HG03521 (cell line): ENCODE results near the gene MELTF.
A peak's percentile ranks its signal among the peaks of the same experiment; 100 is the strongest.

Experiments used
- ATAC-seq: cut with Tn5 transposase; IDR thresholded peaks from one replicate; pipeline ENCODE4 v1.9.1; 2021; ENCODE audit warnings: mild to moderate bottlenecking, moderate library complexity; ENCODE audit not compliant: unreplicated experiment

MELTF gene

DNA sequence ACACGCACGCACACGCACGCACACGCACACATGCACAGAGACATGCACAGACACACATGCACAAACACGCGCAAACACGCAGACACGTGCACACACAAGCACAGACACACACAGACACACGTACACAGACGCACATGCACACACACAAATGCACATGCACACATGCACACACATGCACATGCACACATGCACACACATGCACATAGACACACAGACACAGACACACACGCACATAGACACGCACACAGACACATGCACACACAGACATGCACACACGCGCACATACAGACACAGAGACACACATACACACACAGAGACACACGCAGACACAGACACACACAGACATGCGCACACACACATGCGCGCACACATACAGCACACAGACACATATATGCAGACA, 34.6 kb downstream of the MELTF start:
- ATAC-seq = no peak

DNA sequence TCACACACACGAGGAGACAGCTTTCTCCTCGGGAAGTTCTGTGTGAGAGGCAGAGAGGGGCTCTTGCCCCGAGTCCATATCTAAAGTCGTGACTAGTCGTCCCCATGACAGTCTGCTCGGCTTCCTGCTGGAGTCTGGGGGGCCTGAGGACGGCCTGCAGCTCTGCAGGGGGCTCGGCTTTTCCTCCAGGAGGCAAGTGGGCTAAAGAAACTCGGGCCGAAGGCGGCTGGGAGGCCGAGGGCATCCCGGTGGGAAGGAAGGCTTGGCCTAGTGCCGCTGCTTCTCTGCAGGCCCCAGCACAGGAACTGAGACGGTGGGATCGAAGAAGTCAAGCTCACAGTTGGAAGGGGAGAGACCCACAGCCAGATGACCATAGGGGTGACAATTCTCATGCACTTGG, 35.6 kb downstream of the MELTF start:
- ATAC-seq = no peak

DNA sequence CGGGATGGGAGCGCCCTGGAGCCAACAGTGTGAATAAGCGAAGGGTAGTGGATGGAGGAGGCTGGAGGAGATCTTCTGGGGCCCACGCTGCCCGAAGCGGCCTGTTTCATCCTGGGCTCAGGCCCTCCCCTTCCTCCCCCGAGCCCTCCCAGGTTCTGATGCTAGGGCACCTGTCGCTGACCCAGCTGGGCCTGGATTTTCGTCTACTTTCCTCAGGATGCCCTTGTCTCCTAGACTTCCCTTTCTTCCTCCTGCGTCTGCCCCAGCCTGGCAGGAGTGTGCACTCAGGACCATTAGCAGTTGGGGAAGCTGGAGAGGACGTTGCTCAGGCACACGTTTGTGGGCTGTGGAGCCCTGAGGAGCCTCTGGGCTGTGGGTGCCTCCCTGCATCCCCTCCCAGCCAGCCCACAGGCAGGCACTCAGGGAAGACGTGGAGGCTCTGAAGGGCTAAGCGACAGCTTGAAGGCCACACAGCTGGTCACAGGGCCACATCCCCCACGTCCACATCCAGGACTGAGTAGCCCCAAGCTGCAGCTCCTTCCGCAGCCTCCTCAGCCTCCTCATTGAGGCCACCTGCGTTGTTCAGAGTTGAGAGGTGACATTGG, 37.1 kb downstream of the MELTF start:
- no peak for ATAC-seq

DNA sequence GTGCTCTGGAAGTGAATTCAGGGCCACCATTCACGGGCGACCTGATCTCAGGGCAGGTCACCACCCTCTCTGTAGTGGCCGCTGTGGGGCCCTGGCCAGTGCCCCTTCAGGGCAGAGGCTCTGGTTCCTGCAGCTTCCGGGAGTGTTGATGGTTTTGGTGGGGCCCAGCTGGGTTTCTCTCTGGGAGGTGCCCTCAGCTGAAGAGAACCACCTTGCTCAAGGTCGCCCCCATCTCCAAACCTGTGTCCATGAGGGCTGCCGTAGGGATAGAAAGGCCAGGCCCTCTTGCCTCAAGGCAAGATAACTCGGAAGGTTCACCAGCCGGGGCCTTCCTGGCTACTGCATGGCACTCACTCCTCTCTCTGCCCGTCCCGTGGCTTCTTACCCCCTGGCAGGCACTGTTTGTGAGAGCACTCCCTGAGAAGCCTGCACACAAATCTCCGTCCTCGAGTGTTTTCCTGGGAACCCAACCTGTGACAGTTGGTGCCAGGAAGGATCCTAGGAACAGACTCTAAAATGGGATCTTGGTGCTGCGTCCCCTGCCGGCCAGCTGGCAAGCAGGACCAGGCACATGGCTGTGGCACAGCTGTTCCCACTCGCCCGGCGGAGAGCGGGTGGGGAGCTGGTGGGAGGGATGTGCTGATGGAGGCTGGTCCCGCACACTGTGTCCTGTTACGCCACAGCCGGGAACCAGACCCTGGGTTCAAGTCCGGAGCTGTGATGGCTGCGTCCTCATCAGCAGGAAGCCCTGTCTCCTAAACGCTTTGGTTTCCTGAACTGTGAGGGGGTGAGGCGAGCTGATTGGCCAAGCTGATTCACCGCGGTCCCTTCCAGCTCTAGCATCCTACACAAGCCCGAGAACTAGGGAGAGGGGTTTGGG, 37.8 kb downstream of the MELTF start:
- no peak for ATAC-seq

DNA sequence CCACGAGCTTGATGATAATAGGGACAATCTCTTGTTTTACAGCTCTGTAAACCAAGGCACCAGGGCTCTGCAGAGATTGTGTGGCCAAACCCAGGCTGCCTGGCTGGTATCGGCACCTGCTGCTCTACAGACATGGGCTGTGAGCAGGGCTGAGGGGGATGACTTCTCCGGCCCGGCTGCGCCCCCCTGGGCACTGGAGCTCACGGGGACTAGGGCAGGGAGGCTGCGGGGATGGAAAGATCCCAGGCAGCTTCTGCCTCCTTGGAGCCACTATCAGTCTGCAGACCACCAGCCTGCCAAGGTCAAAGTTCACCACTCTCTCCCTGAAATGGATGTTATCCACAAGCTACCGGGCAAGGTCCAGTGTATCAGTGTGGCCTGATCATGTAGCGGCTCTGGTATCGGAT, 39.0 kb downstream of the MELTF start:
- ATAC-seq = no peak

DNA sequence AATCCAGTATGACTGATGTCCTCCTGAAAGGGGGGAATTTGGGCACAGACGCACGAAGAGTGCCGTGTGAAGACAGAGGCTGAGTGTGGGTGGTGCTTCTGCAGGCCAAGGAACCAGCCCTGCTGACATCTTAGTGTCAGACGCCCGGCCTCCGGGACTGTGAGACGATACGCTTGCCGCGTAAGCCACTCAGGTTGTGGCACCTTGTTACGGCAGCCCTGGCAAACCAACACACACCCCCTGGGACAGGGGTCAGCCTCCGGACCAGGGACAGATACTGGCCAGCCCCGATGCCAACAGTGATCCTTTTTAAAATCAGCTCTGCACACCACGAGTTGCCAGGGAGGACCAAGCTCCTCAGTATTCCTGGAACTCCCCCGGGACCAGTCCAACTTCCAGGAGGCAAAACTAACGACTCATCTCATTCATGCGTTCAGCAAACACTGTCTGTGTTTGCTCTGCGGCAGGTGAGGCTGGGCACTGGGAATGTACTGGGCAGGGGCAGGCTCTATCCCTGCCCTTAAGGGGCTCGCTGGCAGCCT, 39.8 kb downstream of the MELTF start:
- ATAC-seq = no peak

DNA sequence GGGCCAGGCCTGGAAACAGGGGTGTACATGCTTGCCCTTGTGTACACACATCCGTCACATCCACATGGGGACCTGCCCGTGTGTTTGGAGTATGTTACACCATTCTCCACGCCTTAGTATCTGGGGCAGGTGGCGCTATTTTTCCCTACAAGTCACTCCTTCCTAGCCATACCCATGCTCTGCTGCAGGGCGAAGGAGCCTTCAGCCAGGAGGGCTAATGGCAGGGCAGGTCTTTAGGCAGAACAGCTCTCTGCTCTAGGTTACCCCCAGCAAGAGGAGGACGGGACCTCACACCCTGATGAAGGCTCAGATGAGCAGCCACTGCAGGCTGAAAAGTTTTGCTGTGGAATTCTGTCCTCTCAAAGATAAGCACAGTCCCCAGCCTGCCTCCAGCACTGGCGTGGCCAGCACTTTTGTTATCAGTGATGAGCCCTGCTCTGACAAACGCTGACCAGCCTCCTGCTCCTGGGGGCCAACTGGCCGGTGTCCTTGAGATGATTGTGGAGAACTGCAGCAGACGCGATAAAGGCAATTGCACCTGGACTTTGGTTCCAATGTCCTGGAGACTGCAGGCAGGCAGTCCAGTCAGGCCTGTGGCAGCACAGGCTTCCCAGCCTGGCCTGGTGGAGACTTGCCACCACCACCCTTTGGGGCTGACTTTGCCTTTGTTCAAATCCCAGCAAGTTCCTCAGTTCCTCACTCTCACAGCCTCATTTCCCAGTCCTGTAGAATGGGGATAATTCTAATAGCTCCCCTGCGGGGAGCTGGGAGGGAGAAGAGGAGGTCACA, 41.2 kb downstream of the MELTF start:
- no peak for ATAC-seq

DNA sequence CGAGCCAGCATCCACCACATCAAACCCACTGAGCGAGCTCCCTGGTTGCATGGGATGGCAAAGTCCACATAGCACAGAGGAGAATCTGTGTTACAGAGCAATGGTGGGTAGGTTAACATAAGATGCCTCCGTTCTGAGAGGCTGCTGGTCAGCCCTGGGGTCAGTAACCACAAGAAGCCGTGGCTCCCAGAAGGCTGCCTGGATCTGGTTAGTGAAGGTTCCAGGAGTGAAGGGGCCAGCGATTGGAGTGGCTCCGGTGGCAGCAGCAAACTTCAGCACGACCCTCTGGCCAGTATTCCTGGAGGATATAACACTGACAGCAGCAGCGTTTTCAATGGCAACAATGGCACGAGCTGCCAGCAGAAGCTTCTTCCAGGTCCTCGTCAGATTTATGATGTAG, 42.6 kb downstream of the MELTF start:
- no peak for ATAC-seq

DNA sequence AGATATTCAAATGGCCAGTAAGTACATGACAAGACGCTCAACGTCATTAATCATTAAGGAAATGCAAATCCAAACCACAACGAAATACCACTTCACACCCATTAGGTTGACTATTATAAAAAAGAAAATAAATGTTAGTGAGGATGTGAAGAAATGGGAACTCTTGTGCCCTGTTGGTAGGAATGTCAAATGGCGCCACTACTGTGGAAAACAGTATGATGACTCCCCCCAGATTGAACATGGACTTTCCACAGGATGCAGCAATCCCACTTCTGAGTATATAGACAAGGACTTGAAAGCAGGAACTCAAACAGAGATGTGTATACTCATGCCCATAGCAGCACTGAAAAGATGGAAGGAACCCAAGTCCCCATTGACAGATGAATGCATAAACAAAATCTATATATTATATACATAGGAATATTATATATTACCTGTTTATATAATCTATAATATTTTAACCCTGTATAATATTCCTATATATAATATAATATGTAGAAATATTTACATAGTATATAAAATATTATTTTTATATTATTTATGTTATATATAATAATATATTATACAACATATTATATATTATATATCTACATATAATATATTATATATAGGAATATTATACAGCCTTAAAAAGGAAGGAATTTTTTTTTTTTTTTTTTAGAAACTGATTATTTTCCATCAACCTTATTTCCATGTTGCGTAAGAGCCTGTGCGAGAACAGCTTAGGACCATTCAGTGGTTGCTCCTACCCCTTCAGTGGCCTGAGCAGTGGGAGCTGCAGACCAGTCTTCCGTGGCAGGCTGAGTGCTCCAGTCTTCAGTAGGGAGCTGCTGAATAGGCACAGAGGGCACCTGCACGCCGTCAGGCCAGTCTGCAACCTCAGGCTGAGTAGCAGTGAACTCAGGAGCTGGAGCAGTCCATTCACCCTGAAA, 43.4 kb downstream of the MELTF start:
- ATAC-seq = no peak

DNA sequence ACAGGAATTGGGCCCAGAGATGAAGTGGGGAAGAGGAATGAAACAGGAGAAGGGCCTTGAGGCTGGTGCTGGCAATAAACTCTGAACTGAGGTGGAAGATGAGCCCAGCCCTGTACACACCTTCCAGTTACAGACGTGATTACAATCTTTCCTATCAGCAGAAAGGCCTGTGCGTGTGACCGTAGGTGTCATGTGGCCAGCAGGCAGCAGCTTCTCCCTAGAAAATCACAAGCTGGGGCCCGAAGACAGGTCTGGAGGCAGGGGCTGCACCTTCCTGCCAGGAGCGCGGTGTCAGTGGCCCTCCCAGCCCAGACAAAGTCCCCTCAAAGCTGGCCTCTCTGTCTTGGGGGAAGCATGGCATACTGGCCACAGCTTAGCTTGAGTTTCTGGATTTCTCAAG, 44.3 kb downstream of the MELTF start:
- no peak for ATAC-seq

DNA sequence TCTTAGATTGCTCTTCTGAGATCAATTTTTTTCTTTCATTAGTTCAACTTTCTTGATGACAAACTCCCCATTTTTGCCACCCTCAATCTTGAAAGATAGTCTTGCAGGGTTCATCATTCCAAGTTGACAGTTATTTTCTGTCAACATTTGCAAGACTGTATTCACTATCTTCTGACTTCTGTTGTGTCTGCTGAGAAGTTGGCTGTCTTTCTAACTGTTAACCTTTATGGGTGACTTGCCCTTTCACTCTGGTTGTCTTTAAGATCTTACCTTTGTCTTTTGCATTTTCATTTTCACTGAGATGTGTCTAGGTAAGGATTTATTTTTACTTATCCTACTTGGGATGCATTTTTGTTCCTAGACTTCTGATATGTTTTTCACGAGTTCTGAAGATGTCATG, 46.4 kb downstream of the MELTF start:
- ATAC-seq = no peak

DNA sequence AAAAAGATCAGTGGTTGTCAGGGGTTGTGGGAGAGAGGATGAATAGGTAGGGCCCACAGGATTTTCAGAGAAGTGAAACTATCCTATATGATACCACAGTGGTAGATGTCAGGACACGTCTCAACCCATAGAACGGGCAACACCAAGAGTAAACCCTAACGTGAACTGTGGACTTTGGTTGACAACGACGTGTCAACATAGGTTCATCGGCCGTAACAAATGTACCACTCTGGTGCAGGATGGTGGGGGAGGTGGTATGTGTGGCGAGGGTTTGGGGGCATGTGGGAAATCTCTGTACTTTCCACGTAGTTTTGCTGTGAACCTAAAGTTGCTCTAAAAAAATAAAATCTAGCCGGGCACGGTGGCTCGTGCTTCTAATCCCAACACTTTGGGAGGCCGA, 48.0 kb downstream of the MELTF start:
- ATAC-seq = no peak

DNA sequence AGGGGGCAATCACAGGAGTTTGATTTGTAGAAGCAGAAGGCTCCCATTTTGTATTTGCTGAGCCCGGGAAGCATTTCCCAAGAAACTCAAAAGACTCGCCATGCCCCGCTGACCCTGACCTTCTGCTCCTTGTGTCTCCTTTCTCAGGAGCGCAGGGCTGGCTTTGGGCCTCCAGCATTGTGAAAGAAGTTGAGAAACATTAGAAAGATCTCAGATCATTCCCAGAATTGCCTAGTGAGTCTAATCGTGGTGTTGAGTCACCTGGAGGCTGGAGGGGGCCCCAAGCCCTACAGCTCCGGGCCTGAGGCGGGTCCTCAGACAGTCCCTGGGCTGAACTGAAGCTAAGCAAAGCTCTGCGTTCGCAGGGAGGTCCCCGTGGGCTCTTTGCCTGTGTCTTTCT, 50.1 kb downstream of the MELTF start:
- ATAC-seq = no peak

DNA sequence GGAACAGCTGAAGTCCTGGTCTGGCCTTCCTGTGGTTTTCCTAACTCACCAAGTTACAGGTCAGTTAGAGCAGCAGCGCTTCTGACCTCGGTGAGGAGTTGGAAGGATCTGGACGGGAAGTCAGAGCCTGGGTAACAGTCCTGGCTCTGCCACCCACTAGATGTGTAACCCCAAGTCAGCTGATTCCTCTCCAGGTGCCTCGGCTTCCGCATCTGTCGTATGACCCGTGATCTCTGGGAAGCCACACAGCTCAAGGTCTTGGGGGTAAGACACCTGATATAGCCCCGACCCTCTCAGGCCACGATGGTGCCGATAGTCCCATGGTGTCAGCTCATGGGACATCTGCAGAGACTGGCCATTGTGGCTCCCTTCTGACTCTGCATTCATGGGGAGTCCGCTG, 52.7 kb downstream of the MELTF start:
- no peak for ATAC-seq

DNA sequence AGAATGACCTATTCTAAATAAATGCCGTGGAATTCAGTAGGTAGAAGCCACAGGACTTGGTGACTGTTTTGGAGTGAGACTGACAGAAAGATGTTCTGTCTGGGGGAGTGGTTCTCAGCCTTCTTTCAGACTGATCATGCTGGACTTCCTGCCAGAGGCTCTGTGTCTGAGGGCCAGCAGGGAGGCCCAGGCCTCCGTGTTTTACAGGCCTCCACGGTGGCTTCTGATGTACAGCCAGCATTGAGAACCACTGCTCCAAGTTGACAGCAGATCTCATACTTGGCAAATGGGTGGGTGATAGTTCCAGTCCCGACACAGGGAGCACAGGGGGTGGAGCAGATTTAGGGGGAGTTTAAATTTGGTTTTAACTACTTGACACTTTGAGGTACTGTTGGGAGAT, 54.3 kb downstream of the MELTF start:
- no peak for ATAC-seq

DNA sequence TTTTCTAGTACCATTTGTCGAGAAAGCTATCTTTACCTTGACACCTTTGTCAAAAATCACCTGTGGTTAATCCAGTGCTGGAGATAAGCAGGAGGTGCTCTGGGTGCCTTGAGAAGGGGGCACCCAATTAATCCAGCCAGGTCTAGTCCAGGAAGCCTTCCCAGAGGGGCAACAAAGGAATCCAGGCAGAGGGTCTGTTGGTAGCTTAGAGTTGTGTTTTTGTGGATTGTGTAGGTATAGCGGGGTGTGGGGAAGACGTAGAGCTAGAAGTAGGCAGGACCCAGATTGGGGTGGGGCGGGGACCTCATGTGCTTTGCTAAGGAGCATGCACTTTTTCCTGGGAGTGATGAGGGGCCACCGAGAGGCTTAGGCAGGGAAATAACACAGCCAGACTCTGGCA, 55.0 kb downstream of the MELTF start:
- ATAC-seq = no peak

DNA sequence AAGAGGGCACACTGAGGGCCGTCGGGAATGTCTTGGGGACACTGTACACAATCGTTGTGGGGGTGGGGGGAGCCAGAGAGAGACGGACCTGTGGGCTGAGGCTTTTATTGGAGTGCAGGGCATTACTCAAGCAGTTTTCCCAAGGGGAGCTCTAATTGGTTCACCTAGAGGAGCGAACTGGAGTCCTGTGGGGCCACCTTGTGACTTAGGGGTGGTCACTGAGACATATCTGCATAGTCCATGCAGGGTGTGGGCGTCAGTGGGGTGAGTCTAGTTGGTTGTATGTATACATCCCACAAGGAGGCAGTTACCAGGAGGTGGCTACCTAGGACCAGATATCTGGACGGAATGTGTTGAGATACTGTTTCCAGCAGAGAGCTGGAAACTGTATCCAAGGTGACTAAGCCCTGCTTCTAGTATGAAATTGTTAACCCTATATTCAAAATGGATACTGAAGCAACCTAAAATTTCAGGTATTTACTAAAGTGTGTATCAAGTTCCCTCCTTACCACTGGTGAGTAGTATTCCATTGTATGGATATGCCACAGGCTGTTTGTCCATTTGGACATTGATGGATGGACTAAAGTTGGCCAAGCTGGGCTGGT, 58.4 kb downstream of the MELTF start:
- ATAC-seq = no peak

DNA sequence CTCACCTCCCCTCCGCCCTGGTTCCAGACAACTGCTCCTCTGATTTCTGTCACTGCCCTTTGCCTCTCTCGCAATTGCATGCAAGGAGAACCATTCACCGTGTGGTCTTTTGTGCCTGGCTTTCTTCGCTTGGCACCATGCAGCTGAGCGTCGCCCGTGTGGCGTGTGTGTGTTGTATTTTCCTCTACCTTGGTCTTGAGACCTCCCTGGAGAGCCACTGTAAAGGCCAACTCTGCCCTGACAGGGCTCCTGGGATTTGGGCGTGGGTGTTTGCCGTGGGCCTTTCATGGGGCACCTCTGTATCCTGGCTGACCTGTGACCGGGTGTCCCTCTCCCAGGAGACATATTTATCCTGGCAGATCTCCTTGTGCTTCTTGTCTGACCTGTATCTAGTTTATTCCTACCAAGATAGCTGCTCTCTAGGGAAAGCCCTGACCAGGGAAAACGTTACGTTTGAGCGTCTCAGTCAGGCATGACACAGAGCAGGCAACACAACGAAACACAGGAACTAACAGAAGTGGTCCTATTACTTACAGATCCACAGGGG, 59.0 kb downstream of the MELTF start:
- no peak for ATAC-seq

DNA sequence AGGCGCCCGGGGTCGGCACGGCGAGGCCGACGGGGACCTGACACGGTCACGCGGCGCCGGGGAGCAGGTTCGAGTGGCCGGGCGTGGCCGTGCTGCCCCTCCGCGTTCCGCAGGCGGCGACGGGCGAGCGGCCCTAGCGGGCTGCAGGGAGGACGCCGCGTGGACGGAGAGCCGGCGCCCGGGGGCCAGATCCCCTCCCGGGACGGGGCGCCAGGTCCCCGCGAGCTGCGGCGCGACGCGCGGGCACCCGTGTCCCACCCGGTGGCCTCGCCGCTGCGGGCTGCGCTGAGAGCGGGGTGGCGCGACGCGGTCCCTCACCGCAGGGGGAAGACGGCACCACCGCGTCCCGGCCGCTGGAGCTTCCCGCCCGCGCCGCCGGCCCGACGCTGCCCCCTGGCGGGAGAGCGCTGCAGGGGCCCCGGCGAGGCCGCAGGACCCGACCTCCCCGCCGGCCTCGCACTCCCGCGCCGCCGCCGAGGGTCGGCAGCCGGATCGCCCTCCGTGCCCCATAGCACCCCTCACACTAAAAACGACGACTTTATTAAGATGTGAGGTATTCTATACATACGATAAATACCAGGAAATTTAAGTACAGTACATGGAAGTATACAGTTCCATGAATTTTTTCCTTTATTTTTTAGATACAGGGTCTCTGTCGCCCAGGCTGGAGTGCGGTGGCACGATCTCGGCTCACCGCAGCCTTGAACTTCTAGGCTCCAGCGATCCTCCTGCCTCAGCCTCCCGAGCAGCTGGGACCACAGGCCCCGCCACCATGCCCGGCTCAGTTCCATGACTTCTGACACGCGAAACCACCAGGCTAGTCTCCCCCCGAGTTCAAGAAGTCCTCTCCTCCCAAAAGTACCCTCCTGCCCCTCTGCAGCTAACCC, 59.7 kb downstream of the MELTF start:
- peak; percentile 55 for ATAC-seq
